Activated CD4-positive, alpha-beta T cell treated with anti-CD3 and anti-CD28 coated beads for 36 hours (primary cell): Measurements from ENCODE around the gene MAST4. TPM values are rescaled to one million over a fixed set of nuclear protein-coding genes. Genes with fewer than 3 reads are reported as not detected.
A peak's percentile ranks its signal among the peaks of the same experiment; 100 is the strongest.

ENCODE experiments used
- ATAC-seq: fragments of 200-7000 bp; cut with Tn5 transposase; one replicate; pipeline ENCODE4 v1.10.0; 2021; ENCODE audit warnings: mild to moderate bottlenecking, moderate library complexity
- CTCF ChIA-PET: fragments of 350-600 bp; sonication (Branson Sonifier 250); formaldehyde crosslinking; loops from one replicate; lab custom pipeline; 2021; ENCODE audit warnings: antibody characterized with exemption; lab: Charles Lee
- POLR2A ChIA-PET: fragments of 350-600 bp; sonication (Branson Sonifier 250); formaldehyde crosslinking; loops from one replicate; lab custom pipeline; 2021; ENCODE audit warnings: antibody characterized with exemption, inconsistent platforms; lab: Charles Lee
- DNase-seq: peaks from one replicate; pipeline ENCODE4 v3.0.0-alpha.2; 2020
- H3K27ac Mint-ChIP-seq: one replicate; pipeline ENCODE4 v1.8.0; 2021; ENCODE audit warnings: mixed read lengths
- H3K27me3 Mint-ChIP-seq: one replicate; pipeline ENCODE4 v1.8.0; 2021; ENCODE audit warnings: mixed read lengths
- H3K36me3 Mint-ChIP-seq: one replicate; pipeline ENCODE4 v1.8.0; 2021; ENCODE audit warnings: low read depth, mixed read lengths
- H3K4me1 Mint-ChIP-seq: one replicate; pipeline ENCODE4 v1.8.0; 2021; ENCODE audit warnings: mixed read lengths
- H3K4me3 Mint-ChIP-seq: one replicate; pipeline ENCODE4 v1.8.0; 2021; ENCODE audit warnings: mild to moderate bottlenecking, moderate library complexity, mixed read lengths
- H3K9me3 Mint-ChIP-seq: one replicate; pipeline ENCODE4 v1.8.0; 2021; ENCODE audit warnings: low read depth, mixed read lengths
- intact Hi-C, 2 experiments: fragments of 100-400 bp; cut with DNase I in 1 of 2; cut with micrococcal nuclease in 1 of 2; formaldehyde crosslinking; loops; one replicate each; pipeline versions ENCODE4 v1.14.2 to v1.15.1; 2022 to 2024; cut with DNase I, micrococcal nuclease
- total RNA-seq, 2 experiments: library from RNA; stranded (reverse); gene quantifications; one replicate each; pipeline ENCODE4 v1.2.3, GENCODE V29; 2021

The MAST4 gene
- total RNA-seq, 2 experiments from 2014 or later, result 19.2 to 26.7 TPM

- H3K4me1 Mint-ChIP-seq, result no peaks in the 10 kb centered on the region
- DNase-seq (no peak), ATAC-seq (no peak)
- POLR2A ChIA-PET, result no interaction called here
- H3K4me3 Mint-ChIP-seq, result no peak overlapping the region
- intact Hi-C loops, result no loop called here
- no peaks in the 10 kb centered on the region for H3K9me3 Mint-ChIP-seq
- no peak overlapping the region for H3K27ac Mint-ChIP-seq
- CTCF ChIA-PET, result interaction anchor here (1.1 kb wide), 1 partner anchor 34 kb away, joined by 3 read pairs; no protein-coding TSS in a partner anchor
- peaks cover 15% of the 10 kb centered on the region for H3K27me3 Mint-ChIP-seq
- H3K36me3 Mint-ChIP-seq, result no peaks in the 10 kb centered on the region
Observed at GRCh38 chr5:66796305-66797292, 200.4 kb downstream of the MAST4 start.

DNA sequence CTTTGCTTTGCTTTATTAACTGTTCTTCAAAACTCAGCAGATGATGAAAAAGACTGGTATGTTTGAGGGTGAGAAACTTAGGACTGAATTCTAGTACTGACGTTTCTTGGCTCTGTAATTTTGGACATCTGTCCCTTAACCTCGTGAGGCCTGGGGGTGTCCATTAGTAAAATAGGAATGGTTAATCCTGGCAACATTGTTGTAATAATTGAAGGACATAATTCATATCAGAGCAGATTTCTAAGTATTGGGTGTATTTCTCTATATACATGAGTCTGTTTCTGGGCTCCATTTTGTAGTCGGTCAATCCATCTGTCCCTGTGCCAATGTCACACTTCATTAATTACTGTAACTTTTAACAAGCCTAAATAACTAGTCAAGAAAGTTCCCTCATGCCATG, 206.7 kb downstream of the MAST4 start:
- intact Hi-C loops, result no loop called here
- H3K27me3 Mint-ChIP-seq, result peaks cover 12% of the 10 kb centered on the region

DNA sequence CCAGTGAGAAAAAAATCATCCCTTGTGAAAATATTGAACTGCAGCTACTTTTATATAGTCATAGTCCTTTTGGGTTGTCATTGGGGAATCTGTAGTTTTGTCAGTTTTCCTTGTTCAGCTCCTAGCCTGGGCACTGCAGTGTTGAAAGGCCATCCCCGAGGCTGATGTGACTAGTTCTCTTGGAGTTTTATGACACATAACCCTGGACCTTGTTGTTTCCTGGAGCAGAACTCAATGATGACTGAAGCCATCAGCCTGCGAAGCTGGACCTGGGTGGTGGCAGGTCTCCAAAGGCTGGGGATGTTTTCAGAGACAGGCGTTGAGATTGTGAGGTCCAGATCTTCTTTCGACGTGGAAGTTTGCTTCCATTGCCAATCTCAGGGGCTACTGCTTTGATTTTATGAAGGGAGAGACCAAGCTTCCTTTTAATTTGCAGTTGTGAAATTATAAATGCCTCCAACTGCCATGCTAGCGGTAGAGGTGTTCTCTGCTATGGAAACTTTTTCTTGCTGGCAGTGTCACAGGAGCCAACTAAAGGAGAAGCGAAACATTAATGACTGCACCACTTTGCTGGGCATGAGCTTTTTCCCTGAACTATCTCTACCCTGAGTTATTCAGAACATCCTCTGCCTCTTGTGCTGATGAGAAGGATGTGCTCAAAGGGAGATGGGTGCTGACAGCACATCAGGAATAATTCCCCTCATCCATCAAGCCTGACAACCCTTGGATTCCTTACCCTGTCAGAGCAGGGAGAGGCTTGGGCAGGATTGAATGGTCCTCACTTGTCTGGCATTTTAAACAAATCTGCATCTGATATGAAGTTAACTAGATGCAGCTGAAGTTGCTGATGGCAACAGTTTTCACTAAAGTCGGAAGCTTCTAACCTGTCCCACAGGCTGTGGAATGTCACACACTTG, 209.6 kb downstream of the MAST4 start:
- no peaks in the 10 kb centered on the region for H3K36me3 Mint-ChIP-seq
- H3K9me3 Mint-ChIP-seq, result no peaks in the 10 kb centered on the region
- no peak overlapping the region for H3K4me3 Mint-ChIP-seq
- no peaks in the 10 kb centered on the region for H3K4me1 Mint-ChIP-seq
- H3K27ac Mint-ChIP-seq, result no peak overlapping the region
- ChIA-PET CTCF (interaction anchor here (0.6 to 1.3 kb wide), 2 partner anchors 9 to 46 kb away, joined by 3 read pairs; no protein-coding TSS in a partner anchor), POLR2A (no interaction called here)
- intact Hi-C loops, result no loop called here
- DNase-seq, result no peak
- ATAC-seq, result no peak
- peaks cover 7% of the 10 kb centered on the region for H3K27me3 Mint-ChIP-seq

More for the DNA sequence above, 206.7 kb downstream of the MAST4 start:
- Mint-ChIP-seq H3K4me1 (no peaks in the 10 kb centered on the region), H3K9me3 (no peaks in the 10 kb centered on the region), H3K27ac (no peak overlapping the region), H3K36me3 (no peaks in the 10 kb centered on the region), H3K4me3 (no peak overlapping the region)
- DNase-seq (no peak), ATAC-seq (no peak)
- ChIA-PET POLR2A (no interaction called here), CTCF (interaction anchor here (0.9 to 1.2 kb wide), 3 partner anchors 10 to 17 kb away, joined by 3 read pairs; no protein-coding TSS in a partner anchor)

DNA sequence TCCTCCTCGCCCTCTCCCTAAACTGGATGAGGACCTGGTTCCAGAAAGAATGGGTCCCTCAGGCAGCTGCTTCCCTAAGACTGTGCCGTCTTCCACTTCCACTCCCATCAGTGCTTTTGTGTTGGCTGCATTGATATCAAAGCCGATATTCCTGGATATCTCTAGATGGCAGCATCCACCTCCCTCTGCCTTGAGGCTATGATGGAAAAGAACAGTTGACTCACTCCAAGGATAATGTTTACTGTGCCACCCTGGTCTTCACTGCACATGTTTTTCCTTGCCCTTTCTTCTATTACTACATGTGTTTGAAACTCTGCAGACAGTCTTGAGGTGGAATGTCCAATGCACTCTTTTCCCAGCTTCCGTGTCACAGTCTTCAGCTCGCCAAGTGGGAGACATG, 211.6 kb downstream of the MAST4 start:
- ChIA-PET CTCF (no interaction called here), POLR2A (no interaction called here)
- ATAC-seq (no peak), DNase-seq (no peak)
- no peaks in the 10 kb centered on the region for H3K9me3 Mint-ChIP-seq
- no peak overlapping the region for H3K27ac Mint-ChIP-seq
- H3K4me3 Mint-ChIP-seq, result no peak overlapping the region
- H3K4me1 Mint-ChIP-seq, result no peaks in the 10 kb centered on the region
- H3K36me3 Mint-ChIP-seq, result no peaks in the 10 kb centered on the region
- intact Hi-C loops, result no loop called here
- peaks cover 7% of the 10 kb centered on the region for H3K27me3 Mint-ChIP-seq

- no peak overlapping the region for H3K4me3 Mint-ChIP-seq
- ChIA-PET CTCF (no interaction called here), POLR2A (no interaction called here)
- H3K27me3 Mint-ChIP-seq, result peaks cover 7% of the 10 kb centered on the region
- no peaks in the 10 kb centered on the region for H3K36me3 Mint-ChIP-seq
- H3K27ac Mint-ChIP-seq, result no peak overlapping the region
- intact Hi-C loops, result no loop called here
- no peak for ATAC-seq
- DNase-seq, result no peak
- no peaks in the 10 kb centered on the region for H3K9me3 Mint-ChIP-seq
- no peaks in the 10 kb centered on the region for H3K4me1 Mint-ChIP-seq
Observed at GRCh38 chr5:66808663-66809062, 212.5 kb downstream of the MAST4 start.

GRCh38 chr5:66810151-66810550, 214.0 kb downstream of the MAST4 start:
- POLR2A ChIA-PET, result no interaction called here

GRCh38 chr5:66810848-66811261, 214.7 kb downstream of the MAST4 start:
- intact Hi-C loops, result no loop called here
- no peak for ATAC-seq
- Mint-ChIP-seq H3K36me3 (no peaks in the 10 kb centered on the region), H3K9me3 (no peaks in the 10 kb centered on the region), H3K27ac (no peak overlapping the region), H3K4me3 (no peak overlapping the region), H3K27me3 (peaks cover 7% of the 10 kb centered on the region), H3K4me1 (peaks cover 3% of the 10 kb centered on the region)
- no peak for DNase-seq
- CTCF ChIA-PET, result interaction anchor here (0.9 kb wide), 1 partner anchor 18 kb away, joined by 3 read pairs; no protein-coding TSS in a partner anchor
- POLR2A ChIA-PET, result no interaction called here

More at GRCh38 chr5:66810151-66810550, 214.0 kb downstream of the MAST4 start:
- Mint-ChIP-seq H3K4me1 (peaks cover 3% of the 10 kb centered on the region), H3K27me3 (peaks cover 7% of the 10 kb centered on the region), H3K4me3 (no peak overlapping the region), H3K36me3 (no peaks in the 10 kb centered on the region), H3K27ac (no peak overlapping the region), H3K9me3 (no peaks in the 10 kb centered on the region)
- no peak for DNase-seq
- intact Hi-C loops, result no loop called here
- CTCF ChIA-PET, result no interaction called here
- ATAC-seq, result no peak

DNA sequence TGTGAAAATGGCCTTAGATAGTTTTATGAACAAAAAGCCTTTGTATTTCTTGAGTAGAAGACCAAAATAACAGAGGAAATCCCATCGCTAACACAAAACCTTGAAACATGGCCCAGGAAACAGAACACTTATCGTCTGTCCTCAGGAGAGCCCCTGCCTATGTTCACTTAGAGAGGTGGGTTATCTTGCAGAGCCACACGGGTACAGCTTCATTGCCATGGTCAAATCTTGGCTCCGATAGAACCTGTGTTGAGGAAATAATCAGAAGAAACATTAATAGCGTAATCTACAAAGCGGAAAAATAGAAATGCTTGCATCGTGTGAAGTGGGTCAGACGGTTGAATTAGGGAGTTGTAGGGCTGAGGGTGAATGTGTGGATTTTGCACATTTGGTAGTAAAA, 216.1 kb downstream of the MAST4 start:
- ChIA-PET POLR2A (no interaction called here), CTCF (interaction anchor here (1.1 to 2.2 kb wide), 3 partner anchors 17 to 506 kb away, joined by 3 to 8 read pairs (median 5); no protein-coding TSS in a partner anchor)
- ATAC-seq (no peak), DNase-seq (no peak)
- Mint-ChIP-seq H3K36me3 (no peaks in the 10 kb centered on the region), H3K9me3 (no peaks in the 10 kb centered on the region), H3K27me3 (peaks cover 6% of the 10 kb centered on the region), H3K27ac (no peak overlapping the region), H3K4me3 (no peak overlapping the region), H3K4me1 (peaks cover 3% of the 10 kb centered on the region)
- intact Hi-C loops, result no loop called here

DNA sequence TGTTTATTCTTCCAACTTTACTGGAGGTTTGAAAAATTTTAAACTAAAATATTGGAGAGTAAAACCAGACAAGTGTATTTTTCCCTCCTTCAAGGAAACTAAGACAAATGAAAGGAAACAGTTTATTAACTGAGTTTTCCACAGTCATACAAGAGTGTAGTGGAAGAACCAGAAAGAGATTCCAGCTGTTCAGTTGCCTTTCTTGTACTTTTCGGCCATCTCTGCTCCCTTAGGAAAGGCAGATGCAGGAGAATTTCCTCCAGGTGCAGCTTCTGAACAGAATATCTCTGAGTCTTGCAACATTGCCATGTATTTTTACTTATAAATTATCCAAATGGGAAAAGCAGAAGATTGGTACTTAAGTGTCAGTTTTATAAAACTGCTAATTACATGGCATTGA, 217.1 kb downstream of the MAST4 start:
- Mint-ChIP-seq H3K4me1 (peaks cover 3% of the 10 kb centered on the region), H3K4me3 (no peak overlapping the region), H3K27me3 (peaks cover 3% of the 10 kb centered on the region), H3K36me3 (no peaks in the 10 kb centered on the region), H3K9me3 (no peaks in the 10 kb centered on the region), H3K27ac (no peak overlapping the region)
- intact Hi-C loops, result no loop called here
- ATAC-seq (no peak), DNase-seq (no peak)
- ChIA-PET POLR2A (no interaction called here), CTCF (interaction anchor here (0.6 to 2.2 kb wide), 8 partner anchors 10 to 1453 kb away, joined by 3 to 8 read pairs (median 5); no protein-coding TSS in a partner anchor)

DNA sequence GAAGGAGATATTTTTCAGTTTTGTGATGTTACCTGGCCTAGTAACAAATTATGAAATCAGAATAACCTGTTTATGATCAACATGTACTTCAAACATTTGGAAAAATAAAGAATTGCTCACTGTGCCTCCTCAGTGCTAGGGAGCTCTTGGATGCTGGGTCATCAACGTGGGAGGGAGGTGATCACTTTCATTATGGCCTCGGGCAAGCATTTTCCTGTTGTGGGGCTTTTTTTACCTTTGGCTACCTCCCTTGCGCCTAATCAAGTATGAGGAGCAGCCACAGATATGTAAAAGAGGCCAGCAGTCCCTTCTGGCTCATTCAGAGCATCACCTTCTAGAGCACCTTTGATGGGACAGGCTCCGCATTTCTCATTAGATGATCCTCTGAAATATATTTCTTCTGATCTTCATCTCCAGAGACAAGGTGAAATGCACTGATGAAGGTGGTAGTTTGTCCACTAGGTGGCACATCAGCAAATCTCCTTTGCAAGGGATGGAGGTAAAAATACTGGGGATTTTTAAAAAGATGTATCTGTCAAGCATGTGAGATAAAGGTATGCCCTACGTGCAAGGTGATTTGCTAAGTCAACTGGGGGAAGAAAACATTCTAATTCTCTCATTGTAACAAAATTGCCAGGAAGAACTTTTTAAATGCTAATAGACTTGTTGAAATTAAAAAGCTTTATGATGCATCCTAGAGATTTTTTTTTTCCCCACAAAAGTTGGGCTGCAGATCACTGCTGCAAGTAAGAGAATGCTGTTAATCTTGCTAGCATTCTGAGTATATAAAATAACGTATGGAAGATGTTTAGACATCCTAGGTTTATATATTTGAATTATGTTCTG, 218.2 kb downstream of the MAST4 start:
- H3K36me3 Mint-ChIP-seq, result no peaks in the 10 kb centered on the region
- no peak overlapping the region for H3K27ac Mint-ChIP-seq
- intact Hi-C loops, result loop anchor here (1.0 kb wide), 2 partner anchors 50 to 395 kb away; no protein-coding TSS in a partner anchor
- peaks cover 3% of the 10 kb centered on the region for H3K27me3 Mint-ChIP-seq
- H3K9me3 Mint-ChIP-seq, result no peaks in the 10 kb centered on the region
- POLR2A ChIA-PET, result no interaction called here
- ATAC-seq, result peak; percentile 83
- H3K4me1 Mint-ChIP-seq, result peaks cover 3% of the 10 kb centered on the region
- no peak overlapping the region for H3K4me3 Mint-ChIP-seq
- CTCF ChIA-PET, result interaction anchor here (0.6 to 2.2 kb wide), 29 partner anchors 9 to 1452 kb away, joined by 3 to 9 read pairs (median 3); no protein-coding TSS in a partner anchor
- DNase-seq, result peak; percentile 70
